Tibial nerve (tissue), 4 donors: ENCODE measurements around the gene SPAG9. TPM values are rescaled to one million over a fixed set of nuclear protein-coding genes. Genes with fewer than 3 reads are reported as not detected.
"Not testable (repeated sequence)": the region's sequence is repeated elsewhere in the genome, so short reads cannot be mapped to it uniquely, and the experiment has no call there.

ENCODE experiments used
- DNase-seq, 2 donors: peaks; one replicate each; pipeline ENCODE4 v3.0.0-alpha.2; 2019; ENCODE audit warnings: low spot score in 2 of 2
- H3K27ac ChIP-seq, 4 donors: fragments of 200-600 bp; sonication (generic) in 3 of 4; one replicate each; pipeline ENCODE4 v1.5.1; 2017 to 2019; ENCODE audit warnings: mild to moderate bottlenecking in 1 of 4
- H3K27me3 ChIP-seq, 2 donors: fragments of 200-600 bp; sonication (generic) in 1 of 2; one replicate each; pipeline versions ENCODE4 v1.5.1 to v1.6.0; 2017 to 2019
- H3K36me3 ChIP-seq, 3 donors: fragments of 200-600 bp; sonication (generic); one replicate each; pipeline ENCODE4 v1.5.1; 2018 to 2019
- H3K4me1 ChIP-seq, 4 donors: fragments of 200-600 bp; sonication (generic) in 3 of 4; one replicate each; pipeline ENCODE4 v1.5.1; 2017 to 2019
- H3K4me3 ChIP-seq, 4 donors: fragments of 200-600 bp; sonication (generic) in 3 of 4; one replicate each; pipeline ENCODE4 v1.5.1; 2017 to 2019; ENCODE audit warnings: mild to moderate bottlenecking in 1 of 4, moderate library complexity in 1 of 4
- H3K9me3 ChIP-seq, 4 donors: fragments of 200-600 bp; sonication (generic) in 3 of 4; one replicate each; pipeline ENCODE4 v1.5.1; 2017 to 2019
- CTCF ChIP-seq, 5 experiments: fragments of 200-600 bp in 3 of 5; fragments of 450-650 bp in 2 of 5; sonication (generic) in 3 of 5; IDR thresholded peaks; one replicate each; pipeline ENCODE4 v1.5.1; 2016 to 2019; ENCODE audit warnings: antibody characterized with exemption in 5 of 5, mild to moderate bottlenecking in 3 of 5, moderate library complexity in 2 of 5
- EP300 ChIP-seq, 2 donors: sonication (generic); formaldehyde crosslinking; IDR thresholded peaks; one replicate each; pipeline ENCODE4 v1.6.1; 2017; ENCODE audit warnings: antibody characterized with exemption in 2 of 2, mild to moderate bottlenecking in 1 of 2
- POLR2A ChIP-seq, 2 donors: fragments of 450-650 bp; IDR thresholded peaks; one replicate each; pipeline ENCODE4 v1.6.1; 2017; ENCODE audit warnings: antibody characterized with exemption in 2 of 2, mild to moderate bottlenecking in 2 of 2, moderate library complexity in 2 of 2
- WGBS, 2 donors: methylation state at CpG; one replicate each; pipeline ENCODE4 v1.1.5; 2018; 5-methylcytosine and 5-hydroxymethylcytosine counted together
- total RNA-seq, 4 donors: library from RNA; depleted of rRNA; stranded (reverse); fragments of >200 nt; gene quantifications; one replicate each; pipeline ENCODE4 v1.1.0, GENCODE V29; 2016

The SPAG9 gene
- total RNA-seq, 4 donors from 2014 or later: 145 to 199 (median 165) TPM

- Histone ChIP-seq H3K9me3 (no peaks in the 10 kb centered on the region), H3K4me3 (no peak overlapping the region), H3K27ac (no peak overlapping the region), H3K27me3 (no peaks in the 10 kb centered on the region), H3K36me3 (peaks cover 0 to 5% (median 0%) of the 10 kb centered on the region in 3 donors), H3K4me1 (peaks cover 0 to 24% (median 9%) of the 10 kb centered on the region in 4 donors)
- DNase-seq: no peak
- 77 to 79% methylated on average over 1 of the region's 1 CpG for WGBS, 2 donors
- TF ChIP-seq POLR2A (IDR thresholded peaks at IDR 0.05): no peak
- no peak for TF ChIP-seq EP300 (IDR thresholded peaks at IDR 0.05)
- no peak for TF ChIP-seq CTCF (IDR thresholded peaks at IDR 0.05)
Measured at GRCh38 chr17:51083981-51084380, 36.7 kb downstream of the SPAG9 start.

- not testable (repeated sequence) for H3K27ac ChIP-seq, H3K4me3 ChIP-seq, DNase-seq, H3K9me3 ChIP-seq, H3K27me3 ChIP-seq
- 81 to 94% methylated on average over 7 of the region's 7 CpGs for WGBS, 2 donors
- H3K4me1 ChIP-seq: peaks cover 0 to 24% (median 9%) of the 10 kb centered on the region in 4 donors
- H3K36me3 ChIP-seq: peaks cover 0 to 10% (median 0%) of the 10 kb centered on the region in 3 donors
Measured at GRCh38 chr17:51083364-51083763, 37.3 kb downstream of the SPAG9 start.

GRCh38 chr17:51079049-51079448 lies 41.6 kb downstream of the SPAG9 start:
- Histone ChIP-seq H3K27ac (no peak overlapping the region), H3K4me3 (no peak overlapping the region), H3K4me1 (no peaks in the 10 kb centered on the region), H3K36me3 (peaks cover 0 to 40% (median 0%) of the 10 kb centered on the region in 3 donors), H3K27me3 (no peaks in the 10 kb centered on the region), H3K9me3 (no peaks in the 10 kb centered on the region)
- TF ChIP-seq POLR2A (IDR thresholded peaks at IDR 0.05) (no peak), CTCF (IDR thresholded peaks at IDR 0.05) (no peak), EP300 (IDR thresholded peaks at IDR 0.05) (no peak)
- 83% methylated on average over 5 of the region's 5 CpGs for WGBS, 2 donors
- no peak for DNase-seq

- no peak for DNase-seq
- no peak for TF ChIP-seq EP300 (IDR thresholded peaks at IDR 0.05)
- TF ChIP-seq CTCF (IDR thresholded peaks at IDR 0.05): no peak
- TF ChIP-seq POLR2A (IDR thresholded peaks at IDR 0.05): no peak
- WGBS, 2 donors: 94 to 98% methylated on average over 5 of the region's 5 CpGs
Measured at GRCh38 chr17:51078009-51078592, 42.6 kb downstream of the SPAG9 start.

GRCh38 chr17:51076821-51077220 lies 43.8 kb downstream of the SPAG9 start:
- Histone ChIP-seq H3K27ac (no peak overlapping the region), H3K36me3 (peaks cover 0 to 44% (median 0%) of the 10 kb centered on the region in 3 donors), H3K27me3 (no peaks in the 10 kb centered on the region), H3K4me3 (no peak overlapping the region), H3K4me1 (peaks cover 0 to 2% (median 0%) of the 10 kb centered on the region in 4 donors), H3K9me3 (no peaks in the 10 kb centered on the region)
- no peak for TF ChIP-seq CTCF (IDR thresholded peaks at IDR 0.05)
- no peak for TF ChIP-seq EP300 (IDR thresholded peaks at IDR 0.05)
- no peak for TF ChIP-seq POLR2A (IDR thresholded peaks at IDR 0.05)
- no peak for DNase-seq
- 96 to 99% methylated on average over 3 of the region's 3 CpGs for WGBS, 2 donors

More at GRCh38 chr17:51078009-51078592, 42.6 kb downstream of the SPAG9 start:
- Histone ChIP-seq H3K4me1 (no peaks in the 10 kb centered on the region), H3K27me3 (no peaks in the 10 kb centered on the region), H3K27ac (no peak overlapping the region), H3K9me3 (no peaks in the 10 kb centered on the region), H3K4me3 (no peak overlapping the region), H3K36me3 (peaks cover 0 to 44% (median 0%) of the 10 kb centered on the region in 3 donors)
